NK-92 treated with Interleukin-12 subunit alpha and Interleukin-12 subunit beta, amount 100 ng/mL, for 24 hours (cell line): ENCODE measurements around the gene LPAR5.
A peak's percentile ranks its signal among the peaks of the same experiment; 100 is the strongest.
"Not testable (repeated sequence)": the region's sequence is repeated elsewhere in the genome, so short reads cannot be mapped to it uniquely, and the experiment has no call there.

Experiments
- DNase-seq: peaks from one replicate; lab custom pipeline; 2025; lab: John Stamatoyannopoulos, UW

The LPAR5 gene

GRCh38 chr12:6606331-6607131 is 29.2 kb downstream of the LPAR5 start:
- peak; percentile 55 for DNase-seq

- peak; percentile 23 for DNase-seq
Observed at GRCh38 chr12:6605421-6606330, 30.1 kb downstream of the LPAR5 start.

- no peak for DNase-seq
Observed at GRCh38 chr12:6604259-6605029, 31.3 kb downstream of the LPAR5 start.

GRCh38 chr12:6603095-6603567 is 32.6 kb downstream of the LPAR5 start:
- DNase-seq: no peak

GRCh38 chr12:6602526-6602925 is 33.2 kb downstream of the LPAR5 start:
- DNase-seq: no peak

- not testable (repeated sequence) for DNase-seq
Observed at GRCh38 chr12:6595673-6596072, 40.1 kb downstream of the LPAR5 start.

- DNase-seq: no peak
Observed at GRCh38 chr12:6592087-6592486, 43.7 kb downstream of the LPAR5 start.

- DNase-seq: not testable (repeated sequence)
Observed at GRCh38 chr12:6586569-6586968, 49.2 kb downstream of the LPAR5 start.

- DNase-seq: no peak
Observed at GRCh38 chr12:6584293-6584692, 51.5 kb downstream of the LPAR5 start.

GRCh38 chr12:6582959-6583358 is 52.8 kb downstream of the LPAR5 start:
- DNase-seq: no peak

GRCh38 chr12:6582196-6582595 is 53.6 kb downstream of the LPAR5 start:
- no peak for DNase-seq

- DNase-seq: no peak
Observed at GRCh38 chr12:6575648-6576047, 60.1 kb downstream of the LPAR5 start.

GRCh38 chr12:6574576-6575295 is 61.0 kb downstream of the LPAR5 start:
- no peak for DNase-seq

GRCh38 chr12:6573001-6573400 is 62.8 kb downstream of the LPAR5 start:
- DNase-seq: no peak

GRCh38 chr12:6570264-6570887 is 65.4 kb downstream of the LPAR5 start:
- DNase-seq: no peak

GRCh38 chr12:6569786-6570185 is 66.0 kb downstream of the LPAR5 start:
- DNase-seq: no peak

GRCh38 chr12:6569312-6569711 is 66.4 kb downstream of the LPAR5 start:
- DNase-seq: no peak
